Hepatocyte (in vitro differentiated cells): ENCODE measurements around the gene N4BP2L1. TPM values are rescaled to one million over a fixed set of nuclear protein-coding genes. Genes with fewer than 3 reads are reported as not detected.

Source experiments
- DNase-seq: peaks from one replicate; pipeline ENCODE4 v3.0.0-alpha.2; 2016; ENCODE audit warnings: low spot score
- H2AFZ ChIP-seq: fragments of 200-600 bp; sonication (generic); 2 replicates; pipeline ENCODE4 v1.6.0; 2016; ENCODE audit warnings: antibody characterized with exemption, mild to moderate bottlenecking
- H3K27ac ChIP-seq: fragments of 200-600 bp; sonication (generic); 2 replicates; pipeline ENCODE4 v1.5.1; 2016; ENCODE audit warnings: mild to moderate bottlenecking
- H3K27me3 ChIP-seq: fragments of 200-600 bp; sonication (generic); 2 replicates; pipeline ENCODE4 v1.6.1; 2016
- H3K36me3 ChIP-seq: fragments of 200-600 bp; sonication (generic); replicated peaks from 2 replicates; pipeline ENCODE4 v1.5.1; 2016; ENCODE audit warnings: low read depth; ENCODE audit not compliant: insufficient read depth
- H3K4me1 ChIP-seq: fragments of 200-600 bp; sonication (generic); 2 replicates; pipeline ENCODE4 v1.5.1; 2016; ENCODE audit warnings: mild to moderate bottlenecking, moderate library complexity; ENCODE audit not compliant: insufficient read depth
- H3K4me2 ChIP-seq: fragments of 200-600 bp; sonication (generic); 2 replicates; pipeline ENCODE4 v1.6.0; 2016
- H3K4me3 ChIP-seq: fragments of 200-600 bp; sonication (generic); 2 replicates; pipeline ENCODE4 v1.5.1; 2016; ENCODE audit warnings: mild to moderate bottlenecking
- H3K79me2 ChIP-seq: fragments of 200-600 bp; sonication (generic); 2 replicates; pipeline ENCODE4 v1.6.0; 2017; ENCODE audit warnings: mild to moderate bottlenecking
- H3K9me2 ChIP-seq: fragments of 200-600 bp; sonication (generic); replicated peaks from 2 replicates; pipeline ENCODE4 v1.6.0; 2017; ENCODE audit warnings: mild to moderate bottlenecking; ENCODE audit not compliant: insufficient read depth
- H3K9me3 ChIP-seq: fragments of 200-600 bp; sonication (generic); 2 replicates; pipeline ENCODE4 v1.5.1; 2016; ENCODE audit warnings: low read depth, mild to moderate bottlenecking
- H4K20me1 ChIP-seq: fragments of 200-600 bp; sonication (generic); 2 replicates; pipeline ENCODE4 v1.6.0; 2016; ENCODE audit warnings: mild to moderate bottlenecking; ENCODE audit not compliant: insufficient read depth, poor library complexity, severe bottlenecking
- EZH2 ChIP-seq: fragments of 200-600 bp; sonication (generic); IDR thresholded peaks from 2 replicates; pipeline ENCODE4 v1.6.1; 2016; ENCODE audit warnings: antibody characterized with exemption, mild to moderate bottlenecking, borderline replicate concordance
- EZH2phosphoT487 ChIP-seq: fragments of 200-600 bp; sonication (generic); IDR thresholded peaks from one replicate; pipeline ENCODE4 v1.6.1; 2018; ENCODE audit warnings: antibody characterized with exemption, mild to moderate bottlenecking, low read depth, moderate library complexity; ENCODE audit not compliant: unreplicated experiment, severe bottlenecking
- WGBS: methylation state at CpG from one replicate; pipeline ENCODE4 v1.1.6; 2016; ENCODE audit warnings: low lambda C conversion rate; ENCODE audit errors: missing lambda C conversion rate; 5-methylcytosine and 5-hydroxymethylcytosine counted together
- polyA plus RNA-seq: library from polyadenylated mRNA; unstranded; fragments of >200 nt; fragmentation: Nextera tagmentation; extraction: Ambion mirVana; gene quantifications from 2 replicates; pipeline ENCODE4 v1.2.1, GENCODE V29; 2016
- total RNA-seq: library from RNA; depleted of rRNA; stranded (reverse); fragments of >200 nt; gene quantifications from 2 replicates; pipeline ENCODE4 v1.2.3, GENCODE V29; 2014
- TF ChIP-seq, protein P1 (sequence below): fragments of 200-600 bp; sonication (generic); IDR thresholded peaks from 2 replicates; pipeline ENCODE4 v1.5.1; 2016; ENCODE audit warnings: antibody characterized with exemption, mild to moderate bottlenecking; ENCODE audit not compliant: poor library complexity

The N4BP2L1 gene
- total and polyA plus RNA-seq, 2 experiments from 2014 or later = 4.8 to 7.1 TPM

DNA sequence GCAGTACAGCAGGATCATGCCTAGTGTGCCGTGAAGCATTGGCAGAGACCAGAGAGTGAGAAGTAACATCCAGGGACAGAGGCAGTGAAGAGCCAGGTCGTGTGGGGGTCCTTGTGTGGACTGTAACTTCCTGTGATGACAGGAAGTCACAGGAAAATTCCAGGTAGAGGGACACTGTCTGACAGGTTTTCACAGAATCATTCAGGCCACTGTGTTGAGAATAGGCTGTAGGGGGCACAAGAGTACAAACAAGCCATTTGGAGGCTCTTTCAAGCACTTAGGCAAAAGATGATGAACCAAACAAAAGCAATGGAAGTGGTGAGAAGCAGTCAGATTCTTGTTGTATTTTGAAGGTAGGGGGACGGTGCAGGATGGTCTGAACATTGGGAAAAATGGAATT lies 46.4 kb downstream of the N4BP2L1 start:
- Histone ChIP-seq H3K4me3 (no peak overlapping the region), H3K9me3 (no peaks in the 10 kb centered on the region), H2AFZ (no peak overlapping the region), H3K4me1 (no peaks in the 10 kb centered on the region), H3K27ac (no peak overlapping the region), H4K20me1 (no peaks in the 10 kb centered on the region), H3K9me2 (no peaks in the 10 kb centered on the region), H3K79me2 (no peaks in the 10 kb centered on the region), H3K36me3 (no peaks in the 10 kb centered on the region), H3K27me3 (no peaks in the 10 kb centered on the region), H3K4me2 (no peak overlapping the region)
- DNase-seq = peak; percentile 44
- no peak for TF ChIP-seq EZH2
- TF ChIP-seq, protein P1, sequence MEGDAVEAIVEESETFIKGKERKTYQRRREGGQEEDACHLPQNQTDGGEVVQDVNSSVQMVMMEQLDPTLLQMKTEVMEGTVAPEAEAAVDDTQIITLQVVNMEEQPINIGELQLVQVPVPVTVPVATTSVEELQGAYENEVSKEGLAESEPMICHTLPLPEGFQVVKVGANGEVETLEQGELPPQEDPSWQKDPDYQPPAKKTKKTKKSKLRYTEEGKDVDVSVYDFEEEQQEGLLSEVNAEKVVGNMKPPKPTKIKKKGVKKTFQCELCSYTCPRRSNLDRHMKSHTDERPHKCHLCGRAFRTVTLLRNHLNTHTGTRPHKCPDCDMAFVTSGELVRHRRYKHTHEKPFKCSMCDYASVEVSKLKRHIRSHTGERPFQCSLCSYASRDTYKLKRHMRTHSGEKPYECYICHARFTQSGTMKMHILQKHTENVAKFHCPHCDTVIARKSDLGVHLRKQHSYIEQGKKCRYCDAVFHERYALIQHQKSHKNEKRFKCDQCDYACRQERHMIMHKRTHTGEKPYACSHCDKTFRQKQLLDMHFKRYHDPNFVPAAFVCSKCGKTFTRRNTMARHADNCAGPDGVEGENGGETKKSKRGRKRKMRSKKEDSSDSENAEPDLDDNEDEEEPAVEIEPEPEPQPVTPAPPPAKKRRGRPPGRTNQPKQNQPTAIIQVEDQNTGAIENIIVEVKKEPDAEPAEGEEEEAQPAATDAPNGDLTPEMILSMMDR = peak; percentile 51
- WGBS = 74% methylated on average over 3 of the region's 3 CpGs

DNA sequence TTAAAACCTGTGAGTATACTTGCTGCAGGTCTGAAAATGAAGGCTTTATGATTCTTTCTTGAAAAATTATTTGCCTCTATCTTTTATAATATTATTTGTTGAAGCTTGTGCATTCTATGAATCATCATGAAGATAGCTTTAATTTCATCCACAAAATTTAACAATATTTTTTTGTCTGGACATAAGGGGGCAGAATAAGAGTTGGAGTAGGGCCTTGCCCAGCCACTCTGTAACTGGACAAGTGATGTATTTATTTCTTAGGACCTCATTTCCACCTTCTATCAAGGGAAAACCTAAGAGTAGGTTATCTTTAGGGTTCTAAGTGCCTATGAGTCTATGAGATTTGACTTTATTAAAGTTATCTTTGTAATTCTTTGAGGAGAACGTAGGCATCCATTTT lies 49.9 kb downstream of the N4BP2L1 start:
- Histone ChIP-seq H3K27me3 (no peaks in the 10 kb centered on the region), H3K4me2 (no peak overlapping the region), H3K9me3 (no peaks in the 10 kb centered on the region), H4K20me1 (no peaks in the 10 kb centered on the region), H3K27ac (no peak overlapping the region), H3K4me3 (no peak overlapping the region), H3K36me3 (no peaks in the 10 kb centered on the region), H2AFZ (no peak overlapping the region), H3K9me2 (no peaks in the 10 kb centered on the region), H3K79me2 (no peaks in the 10 kb centered on the region), H3K4me1 (no peaks in the 10 kb centered on the region)
- no peak for DNase-seq
- no peak for TF ChIP-seq EZH2
- TF ChIP-seq, protein P1 = no peak
- TF ChIP-seq EZH2phosphoT487 = no peak
- WGBS = 96% methylated on average over 1 of the region's 1 CpG

DNA sequence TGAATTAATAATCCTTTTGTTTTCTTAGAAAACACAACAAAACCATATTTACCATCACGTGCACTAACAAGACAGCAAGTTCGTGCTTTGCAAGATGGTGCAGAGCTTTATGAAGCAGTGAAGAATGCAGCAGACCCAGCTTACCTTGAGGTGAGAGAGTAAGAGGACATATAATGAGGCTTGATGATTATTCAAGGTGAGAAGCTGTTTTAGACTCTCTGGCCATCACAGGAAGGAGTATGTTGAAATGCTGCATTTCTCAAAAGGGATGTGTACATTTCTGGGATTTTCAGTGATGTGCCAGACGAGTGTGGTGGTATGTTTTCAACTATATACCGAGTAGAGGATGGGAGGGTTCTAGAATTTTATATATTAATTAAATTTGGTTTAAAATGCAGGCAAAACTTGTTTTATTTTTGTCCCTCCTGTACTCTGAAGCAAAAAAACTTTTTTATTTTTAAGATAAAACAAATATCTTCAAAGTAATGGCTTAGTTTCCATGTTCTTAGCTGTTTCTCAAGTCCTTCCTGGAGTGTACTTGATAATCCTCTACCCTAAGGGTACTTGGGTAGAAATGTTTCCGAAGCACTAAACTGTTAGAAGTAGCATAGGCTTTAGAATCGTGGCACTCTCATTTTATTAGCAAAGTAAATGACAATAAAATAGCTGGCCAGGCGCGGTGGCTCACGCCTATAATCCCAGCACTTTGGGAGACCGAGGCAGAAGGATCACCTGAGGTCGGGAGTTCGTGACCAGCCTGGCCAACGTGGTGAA lies 51.1 kb downstream of the N4BP2L1 start:
- Histone ChIP-seq H3K4me2 (no peak overlapping the region), H3K79me2 (no peaks in the 10 kb centered on the region), H3K36me3 (no peaks in the 10 kb centered on the region), H3K4me3 (no peak overlapping the region), H3K9me3 (no peaks in the 10 kb centered on the region), H3K4me1 (no peaks in the 10 kb centered on the region), H3K27me3 (no peaks in the 10 kb centered on the region), H3K27ac (no peak overlapping the region), H3K9me2 (no peaks in the 10 kb centered on the region), H4K20me1 (no peaks in the 10 kb centered on the region), H2AFZ (no peak overlapping the region)
- TF ChIP-seq EZH2 = no peak
- TF ChIP-seq, protein P1 = no peak
- no peak for TF ChIP-seq EZH2phosphoT487
- DNase-seq = no peak
- WGBS = 94% methylated on average over 13 of the region's 13 CpGs

DNA sequence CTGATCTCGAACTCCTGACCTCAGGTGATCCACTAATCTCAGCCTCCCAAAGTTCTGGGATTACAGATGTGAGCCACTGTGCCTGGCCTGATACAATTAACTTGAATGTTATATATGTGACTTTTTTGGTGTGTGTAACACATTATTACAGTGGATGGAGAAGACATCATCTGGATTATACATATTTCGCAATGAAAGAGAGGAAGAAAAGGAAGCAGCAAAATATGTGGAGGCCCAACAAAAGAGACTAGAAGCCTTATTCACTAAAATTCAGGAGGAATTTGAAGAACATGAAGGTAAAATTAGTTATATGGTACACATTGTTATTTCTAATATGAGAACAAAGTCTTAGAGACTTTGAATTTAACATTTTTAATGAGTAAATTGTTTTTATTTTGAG lies 57.1 kb downstream of the N4BP2L1 start:
- no peak overlapping the region for H2AFZ ChIP-seq
- H3K79me2 ChIP-seq = no peaks in the 10 kb centered on the region
- TF ChIP-seq EZH2phosphoT487 (no peak), EZH2 (no peak)
- TF ChIP-seq, protein P1 = no peak
- no peaks in the 10 kb centered on the region for H3K9me2 ChIP-seq
- no peak overlapping the region for H3K27ac ChIP-seq
- no peaks in the 10 kb centered on the region for H4K20me1 ChIP-seq
- WGBS = 93% methylated on average over 2 of the region's 2 CpGs
- no peaks in the 10 kb centered on the region for H3K9me3 ChIP-seq
- DNase-seq = no peak
- no peaks in the 10 kb centered on the region for H3K4me1 ChIP-seq
- no peaks in the 10 kb centered on the region for H3K27me3 ChIP-seq
- H3K4me3 ChIP-seq = no peak overlapping the region
- no peaks in the 10 kb centered on the region for H3K36me3 ChIP-seq
- H3K4me2 ChIP-seq = no peak overlapping the region
